ENCODE results near the gene E2F7. TPM values are rescaled to one million over a fixed set of nuclear protein-coding genes. Genes with fewer than 3 reads are reported as not detected.
A peak's percentile ranks its signal among the peaks of the same experiment; 100 is the strongest.

Gene E2F7
- total RNA-seq, 4 donors from 2014 or later = 1.2 to 17.3 (median 3.7) TPM

DNA sequence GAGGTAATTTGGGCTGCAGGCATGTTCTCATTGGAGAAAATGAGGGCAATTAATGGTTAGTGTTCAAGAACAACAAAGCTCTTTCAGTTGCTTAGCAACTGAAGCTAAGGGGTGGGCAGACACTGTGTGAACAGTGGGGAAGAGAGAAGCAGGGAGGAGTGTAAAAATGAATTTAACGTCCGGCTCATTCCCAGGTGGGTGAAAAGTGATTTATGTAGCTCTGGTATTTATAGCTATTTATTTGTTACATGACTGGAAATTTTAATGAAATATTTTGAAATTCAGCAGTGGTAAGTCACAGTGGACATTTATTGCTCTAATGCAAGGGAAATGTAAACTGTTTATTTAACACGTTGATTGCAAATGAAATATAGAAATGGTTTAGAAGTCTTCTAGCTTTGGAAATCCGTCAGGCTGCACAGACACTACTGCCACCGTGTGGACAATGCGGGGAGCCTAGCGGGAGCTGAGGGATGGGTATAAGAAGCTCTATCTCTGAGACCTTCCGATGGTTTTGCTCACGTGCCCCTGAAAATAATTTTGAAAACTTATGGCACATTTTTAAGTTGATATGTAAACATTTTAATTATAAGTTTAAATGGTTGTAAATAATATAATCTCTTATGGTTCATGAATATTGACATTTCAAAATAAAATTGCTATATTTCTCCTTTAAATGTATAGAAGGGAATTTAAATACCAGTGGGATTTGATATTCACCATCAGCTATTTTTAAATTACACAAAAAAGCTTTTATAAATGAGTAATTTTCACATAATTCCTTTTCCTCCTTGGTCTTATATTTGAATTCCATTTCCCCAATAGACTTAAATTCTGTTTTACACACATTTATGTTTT is 54.4 kb downstream of the E2F7 start:
- TF ChIP-seq, protein P1, sequence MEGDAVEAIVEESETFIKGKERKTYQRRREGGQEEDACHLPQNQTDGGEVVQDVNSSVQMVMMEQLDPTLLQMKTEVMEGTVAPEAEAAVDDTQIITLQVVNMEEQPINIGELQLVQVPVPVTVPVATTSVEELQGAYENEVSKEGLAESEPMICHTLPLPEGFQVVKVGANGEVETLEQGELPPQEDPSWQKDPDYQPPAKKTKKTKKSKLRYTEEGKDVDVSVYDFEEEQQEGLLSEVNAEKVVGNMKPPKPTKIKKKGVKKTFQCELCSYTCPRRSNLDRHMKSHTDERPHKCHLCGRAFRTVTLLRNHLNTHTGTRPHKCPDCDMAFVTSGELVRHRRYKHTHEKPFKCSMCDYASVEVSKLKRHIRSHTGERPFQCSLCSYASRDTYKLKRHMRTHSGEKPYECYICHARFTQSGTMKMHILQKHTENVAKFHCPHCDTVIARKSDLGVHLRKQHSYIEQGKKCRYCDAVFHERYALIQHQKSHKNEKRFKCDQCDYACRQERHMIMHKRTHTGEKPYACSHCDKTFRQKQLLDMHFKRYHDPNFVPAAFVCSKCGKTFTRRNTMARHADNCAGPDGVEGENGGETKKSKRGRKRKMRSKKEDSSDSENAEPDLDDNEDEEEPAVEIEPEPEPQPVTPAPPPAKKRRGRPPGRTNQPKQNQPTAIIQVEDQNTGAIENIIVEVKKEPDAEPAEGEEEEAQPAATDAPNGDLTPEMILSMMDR (IDR thresholded peaks at IDR 0.05) = peak; percentile 51 to 79 (median 66)
- TF ChIP-seq POLR2A (IDR thresholded peaks at IDR 0.05) = no peak
- Histone ChIP-seq H3K27ac (no peak overlapping the region), H3K4me1 (no peaks in the 10 kb centered on the region)

DNA sequence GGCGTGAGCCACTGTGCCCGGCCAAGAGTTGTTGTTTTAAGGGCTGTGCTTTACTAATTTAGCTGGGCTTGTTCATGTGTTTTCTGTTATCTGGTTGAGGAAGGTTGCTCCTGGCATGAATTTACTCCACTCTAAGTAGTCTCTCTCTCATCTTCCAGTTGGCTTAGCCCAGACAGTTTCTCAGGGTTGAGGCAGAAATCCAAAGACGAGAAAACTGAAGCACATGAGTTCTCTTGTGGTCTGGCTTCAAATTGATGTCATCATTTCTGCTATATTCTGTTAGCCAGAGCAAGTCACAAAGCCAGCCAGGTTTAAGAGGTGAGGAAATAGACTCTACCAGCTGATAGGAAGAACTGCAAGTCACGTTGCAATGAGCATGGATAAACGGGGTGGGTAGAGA is 57.9 kb downstream of the E2F7 start:
- Histone ChIP-seq H3K27me3 (no peaks in the 10 kb centered on the region), H3K27ac (no peak overlapping the region), H3K4me3 (no peak overlapping the region), H3K4me1 (no peaks in the 10 kb centered on the region), H3K36me3 (no peaks in the 10 kb centered on the region), H3K9me3 (no peaks in the 10 kb centered on the region)
- no peak for TF ChIP-seq POLR2A (IDR thresholded peaks at IDR 0.05)
- TF ChIP-seq, protein P1 (IDR thresholded peaks at IDR 0.05) = no peak
- DNase-seq = no peak

More for the DNA sequence above, 54.4 kb downstream of the E2F7 start:
- DNase-seq = peak; percentile 49 to 86 (median 70)
- H3K36me3 ChIP-seq = no peaks in the 10 kb centered on the region
- H3K4me3 ChIP-seq = no peak overlapping the region
- no peaks in the 10 kb centered on the region for H3K9me3 ChIP-seq
- no peaks in the 10 kb centered on the region for H3K27me3 ChIP-seq

DNA sequence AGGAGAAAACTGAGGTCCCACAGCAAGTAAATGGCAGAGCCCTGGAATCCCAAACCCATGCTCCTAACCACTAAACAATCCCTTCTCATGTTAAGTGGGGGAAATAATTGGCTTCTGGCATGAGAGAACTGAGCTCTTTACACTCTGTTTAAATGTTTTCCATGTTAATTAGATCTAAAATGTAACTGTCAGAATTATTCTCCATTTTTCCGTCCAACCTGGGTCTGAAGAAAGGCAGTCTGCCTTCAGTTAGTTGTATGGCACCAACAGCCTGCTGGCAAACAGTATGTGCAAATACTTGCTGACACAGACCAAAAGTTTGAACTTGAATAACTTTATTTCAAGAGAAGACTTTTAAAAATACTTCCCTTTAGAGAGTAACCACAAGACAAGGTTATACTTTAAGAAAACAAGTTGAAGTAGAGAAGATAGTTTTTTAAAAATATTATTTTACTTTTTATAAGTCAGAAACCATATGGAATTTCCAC is 59.7 kb downstream of the E2F7 start:
- no peak overlapping the region for H3K27ac ChIP-seq
- H3K27me3 ChIP-seq = no peaks in the 10 kb centered on the region
- H3K9me3 ChIP-seq = no peaks in the 10 kb centered on the region
- H3K4me3 ChIP-seq = no peak overlapping the region
- no peaks in the 10 kb centered on the region for H3K36me3 ChIP-seq
- no peaks in the 10 kb centered on the region for H3K4me1 ChIP-seq
- TF ChIP-seq POLR2A (IDR thresholded peaks at IDR 0.05) = no peak
- TF ChIP-seq, protein P1 (IDR thresholded peaks at IDR 0.05) = no peak
- no peak for DNase-seq

DNA sequence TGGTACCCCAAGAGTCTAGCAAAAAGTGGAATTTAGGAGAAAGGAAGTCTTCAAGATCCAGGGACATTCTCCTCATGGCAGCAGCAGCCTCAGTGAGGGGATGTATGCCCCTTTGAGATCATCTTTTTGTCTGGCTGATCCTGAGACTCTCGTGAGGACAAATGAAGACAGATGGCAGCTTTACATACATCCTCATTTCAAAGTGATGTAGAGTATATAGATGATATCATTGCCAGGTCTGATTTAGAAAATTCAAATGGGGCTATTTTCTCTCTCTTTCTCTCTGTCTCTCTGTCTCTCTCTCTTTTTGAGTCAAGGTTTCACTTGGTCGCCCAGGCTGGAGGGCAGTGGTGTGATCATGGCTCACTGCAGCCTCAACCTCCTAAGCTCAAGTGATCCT is 61.5 kb downstream of the E2F7 start:
- no peaks in the 10 kb centered on the region for H3K27me3 ChIP-seq
- H3K4me3 ChIP-seq = no peak overlapping the region
- DNase-seq = no peak
- H3K4me1 ChIP-seq = no peaks in the 10 kb centered on the region
- TF ChIP-seq, protein P1 (IDR thresholded peaks at IDR 0.05) = no peak
- TF ChIP-seq POLR2A (IDR thresholded peaks at IDR 0.05) = no peak
- no peaks in the 10 kb centered on the region for H3K36me3 ChIP-seq
- no peaks in the 10 kb centered on the region for H3K9me3 ChIP-seq
- H3K27ac ChIP-seq = no peak overlapping the region

DNA sequence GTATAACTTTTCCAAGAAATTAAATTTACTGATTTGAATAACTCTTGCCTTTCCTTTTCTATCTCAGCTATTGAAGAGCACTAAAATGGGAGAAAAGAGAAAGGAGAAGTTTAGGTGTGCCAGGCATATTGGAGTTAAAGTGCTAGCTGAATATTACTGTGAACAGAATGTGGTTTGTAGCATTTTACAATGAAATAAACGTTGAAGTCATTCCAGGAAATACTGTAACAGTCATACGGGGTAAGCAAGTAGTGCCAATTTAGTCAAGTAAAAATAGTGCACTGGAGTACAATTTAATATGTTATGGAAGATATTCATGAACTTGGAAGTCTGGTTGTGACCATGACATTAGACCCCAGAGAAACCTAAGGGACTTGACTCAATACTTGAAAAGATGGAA is 62.1 kb downstream of the E2F7 start:
- TF ChIP-seq, protein P1 (IDR thresholded peaks at IDR 0.05) = no peak
- no peak for TF ChIP-seq POLR2A (IDR thresholded peaks at IDR 0.05)
- H3K36me3 ChIP-seq = no peaks in the 10 kb centered on the region
- no peak for DNase-seq
- H3K9me3 ChIP-seq = no peaks in the 10 kb centered on the region
- no peak overlapping the region for H3K4me3 ChIP-seq
- H3K27me3 ChIP-seq = no peaks in the 10 kb centered on the region
- no peak overlapping the region for H3K27ac ChIP-seq
- H3K4me1 ChIP-seq = no peaks in the 10 kb centered on the region
